C4-2B (cell line): ENCODE data around the gene CD24.

Experiments
- ZFX ChIP-seq: fragments of 450-650 bp; IDR thresholded peaks from 2 replicates; pipeline ENCODE4 v1.6.1; 2017
- TF ChIP-seq, protein P1 (sequence below): fragments of 450-650 bp; conservative IDR thresholded peaks from 2 replicates; pipeline ENCODE4 v1.5.1; 2017; ENCODE audit warnings: mild to moderate bottlenecking

GRCh38 chr6:107009499-107009898 is 35.0 kb upstream of the CD24 start:
- TF ChIP-seq, protein P1, sequence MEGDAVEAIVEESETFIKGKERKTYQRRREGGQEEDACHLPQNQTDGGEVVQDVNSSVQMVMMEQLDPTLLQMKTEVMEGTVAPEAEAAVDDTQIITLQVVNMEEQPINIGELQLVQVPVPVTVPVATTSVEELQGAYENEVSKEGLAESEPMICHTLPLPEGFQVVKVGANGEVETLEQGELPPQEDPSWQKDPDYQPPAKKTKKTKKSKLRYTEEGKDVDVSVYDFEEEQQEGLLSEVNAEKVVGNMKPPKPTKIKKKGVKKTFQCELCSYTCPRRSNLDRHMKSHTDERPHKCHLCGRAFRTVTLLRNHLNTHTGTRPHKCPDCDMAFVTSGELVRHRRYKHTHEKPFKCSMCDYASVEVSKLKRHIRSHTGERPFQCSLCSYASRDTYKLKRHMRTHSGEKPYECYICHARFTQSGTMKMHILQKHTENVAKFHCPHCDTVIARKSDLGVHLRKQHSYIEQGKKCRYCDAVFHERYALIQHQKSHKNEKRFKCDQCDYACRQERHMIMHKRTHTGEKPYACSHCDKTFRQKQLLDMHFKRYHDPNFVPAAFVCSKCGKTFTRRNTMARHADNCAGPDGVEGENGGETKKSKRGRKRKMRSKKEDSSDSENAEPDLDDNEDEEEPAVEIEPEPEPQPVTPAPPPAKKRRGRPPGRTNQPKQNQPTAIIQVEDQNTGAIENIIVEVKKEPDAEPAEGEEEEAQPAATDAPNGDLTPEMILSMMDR, result no peak
- TF ChIP-seq ZFX, result no peak
